K562 (cell line): Measurements from ENCODE around the gene P4HB. TPM values are rescaled to one million over a fixed set of nuclear protein-coding genes. Genes with fewer than 3 reads are reported as not detected.

Experiments used
- CBX2 ChIP-seq: fragments of 200-600 bp; sonication (generic); IDR thresholded peaks from one replicate; pipeline ENCODE4 v1.6.1; 2012; ENCODE audit warnings: mild to moderate bottlenecking, low read length, inconsistent platforms; ENCODE audit not compliant: insufficient read depth, poor library complexity, severe bottlenecking
- FOXK1 ChIP-seq: sonication (generic); formaldehyde crosslinking; IDR thresholded peaks from 2 replicates; pipeline ENCODE4 v1.8.0; 2022; ENCODE audit warnings: missing genetic modification reagents, mild to moderate bottlenecking, borderline replicate concordance
- JUNB ChIP-seq: fragments of 450-650 bp; formaldehyde crosslinking; conservative IDR thresholded peaks from 2 replicates; pipeline ENCODE4 v1.4.0; 2020; ENCODE audit warnings: mild to moderate bottlenecking
- KDM5B ChIP-seq: fragments of 200-600 bp; sonication (generic); IDR thresholded peaks from 2 replicates; pipeline ENCODE4 v1.6.1; 2012; ENCODE audit warnings: low read depth, mild to moderate bottlenecking, moderate library complexity, low read length, control low read depth, inconsistent platforms; ENCODE audit not compliant: insufficient replicate concordance
- MXI1 ChIP-seq: IDR thresholded peaks from 2 replicates; pipeline ENCODE4 v1.6.1; 2011; ENCODE audit warnings: low read depth, mild to moderate bottlenecking, improper control_type of control experiment, low read length
- POLR2G ChIP-seq: fragments of 200-400 bp; formaldehyde crosslinking; IDR thresholded peaks from 2 replicates; pipeline ENCODE4 v1.6.1; 2017; ENCODE audit warnings: low read depth, mild to moderate bottlenecking, antibody characterized with exemption, low read length, moderate library complexity
- RBM22 ChIP-seq: fragments of 200-400 bp; formaldehyde crosslinking; IDR thresholded peaks from 2 replicates; pipeline ENCODE4 v1.6.1; 2018; ENCODE audit warnings: low read length, low read depth; ENCODE audit not compliant: poor library complexity, severe bottlenecking
- ZNF583 ChIP-seq: fragments of 250-450 bp; sonication (Bioruptor Pico); IDR thresholded peaks from 2 replicates; pipeline ENCODE4 v1.4.0; 2020
- ZNF75A ChIP-seq: fragments of 450-650 bp; formaldehyde crosslinking; IDR thresholded peaks from 2 replicates; pipeline ENCODE4 v1.4.0; 2020; ENCODE audit warnings: mild to moderate bottlenecking
- polyA plus RNA-seq, 8 experiments: library from polyadenylated mRNA; depleted of rRNA in 4 of 8; stranded (reverse) in 5 of 8; unstranded in 3 of 8; fragments of >200 nt; fragmentation: Nextera tagmentation in 2 of 8; fragmentation: Illumina TruSeq in 1 of 8; extraction: Ambion mirVana in 2 of 8; extraction: Trizol in 1 of 8; gene quantifications; 2 replicates each; pipeline versions ENCODE4 v1.2.1 to v1.2.3, GENCODE V29; 2011 to 2014; ENCODE audit warnings: inconsistent platforms in 1 of 8, missing spikeins in 1 of 8
- total RNA-seq, 7 experiments: library from RNA; depleted of rRNA in 6 of 7; stranded (reverse); fragments of >200 nt in 6 of 7; fragmentation: Illumina TruSeq in 2 of 7; extraction: Trizol in 2 of 7; gene quantifications; 2 replicates each; pipeline versions ENCODE4 v1.2.1 to v1.2.3, GENCODE V29; 2011 to 2021; ENCODE audit warnings: low replicate concordance in 1 of 7
- TF ChIP-seq, protein P1 (sequence below): fragments of 250-450 bp; sonication (Bioruptor Pico); IDR thresholded peaks from 2 replicates; pipeline ENCODE4 v1.5.0; 2021; ENCODE audit warnings: mild to moderate bottlenecking, moderate library complexity
- TF ChIP-seq, protein P2 (sequence below): fragments of 450-650 bp; IDR thresholded peaks from 2 replicates; pipeline ENCODE4 v1.6.1; 2014; ENCODE audit warnings: low read depth, mild to moderate bottlenecking, moderate library complexity, borderline replicate concordance
- TF ChIP-seq, protein P3 (sequence below), 2 experiments: fragments of 450-650 bp; IDR thresholded peaks; 2 replicates each; pipeline ENCODE4 v1.6.1; 2016; ENCODE audit warnings: mild to moderate bottlenecking in 2 of 2, borderline replicate concordance in 1 of 2, low read depth in 1 of 2, moderate library complexity in 1 of 2

Gene P4HB
- total and polyA plus RNA-seq, 9 of the 15 experiments (the other 6 are each of a cell fraction or from before 2014, with no cell fraction given), result 4.4 to 645 (median 325) TPM

DNA sequence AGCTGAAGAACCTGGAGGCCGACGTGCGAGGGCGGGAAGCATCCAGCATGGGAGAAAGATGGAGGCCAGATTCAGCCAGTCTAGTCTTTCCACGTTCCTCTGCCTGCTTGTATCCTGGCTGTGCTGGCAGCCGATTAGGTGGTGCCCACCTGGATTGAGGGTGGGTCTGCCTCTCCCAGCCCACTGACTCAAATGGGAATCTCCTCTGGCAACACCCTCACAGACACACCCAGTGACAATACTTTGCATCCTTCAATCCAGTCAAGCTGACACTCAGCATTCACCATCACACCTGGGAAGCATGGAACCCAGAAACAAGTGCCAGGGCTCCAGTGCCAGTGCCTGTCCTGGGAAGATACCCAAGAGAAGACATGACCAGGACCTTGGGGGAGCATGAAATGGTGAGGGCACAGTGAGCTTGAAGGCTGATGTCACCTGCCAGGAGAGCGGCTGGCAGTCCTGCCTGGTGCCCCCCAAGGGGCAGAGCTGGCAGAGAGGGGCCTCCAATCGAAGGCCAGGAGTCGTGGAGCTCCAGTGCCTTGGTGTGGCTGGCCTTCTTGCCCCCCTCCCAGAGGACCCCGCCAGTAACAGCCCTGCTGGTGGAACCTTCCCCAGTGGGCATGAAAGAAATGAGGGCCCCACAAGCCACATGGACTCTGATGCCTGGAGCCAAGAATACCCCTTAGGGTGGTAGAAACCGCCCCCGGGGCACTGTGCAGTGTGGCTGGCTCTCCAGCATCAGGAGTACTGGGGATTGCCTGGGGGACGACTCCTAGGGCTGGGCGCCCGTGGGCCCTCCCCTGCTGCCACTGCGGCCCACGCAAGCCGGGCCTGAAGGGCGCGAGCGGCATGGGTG lies 41.1 kb upstream of the P4HB start (continued):
- TF ChIP-seq KDM5B (peak; percentile 36), MXI1 (no peak), CBX2 (no peak), FOXK1 (no peak), ZNF583 (CRISPR knock-in tag) (no peak), POLR2G (peak; percentile 79), JUNB (CRISPR knock-in tag) (no peak), ZNF75A (CRISPR knock-in tag) (no peak), RBM22 (peak; percentile 68)
- TF ChIP-seq, protein P1, sequence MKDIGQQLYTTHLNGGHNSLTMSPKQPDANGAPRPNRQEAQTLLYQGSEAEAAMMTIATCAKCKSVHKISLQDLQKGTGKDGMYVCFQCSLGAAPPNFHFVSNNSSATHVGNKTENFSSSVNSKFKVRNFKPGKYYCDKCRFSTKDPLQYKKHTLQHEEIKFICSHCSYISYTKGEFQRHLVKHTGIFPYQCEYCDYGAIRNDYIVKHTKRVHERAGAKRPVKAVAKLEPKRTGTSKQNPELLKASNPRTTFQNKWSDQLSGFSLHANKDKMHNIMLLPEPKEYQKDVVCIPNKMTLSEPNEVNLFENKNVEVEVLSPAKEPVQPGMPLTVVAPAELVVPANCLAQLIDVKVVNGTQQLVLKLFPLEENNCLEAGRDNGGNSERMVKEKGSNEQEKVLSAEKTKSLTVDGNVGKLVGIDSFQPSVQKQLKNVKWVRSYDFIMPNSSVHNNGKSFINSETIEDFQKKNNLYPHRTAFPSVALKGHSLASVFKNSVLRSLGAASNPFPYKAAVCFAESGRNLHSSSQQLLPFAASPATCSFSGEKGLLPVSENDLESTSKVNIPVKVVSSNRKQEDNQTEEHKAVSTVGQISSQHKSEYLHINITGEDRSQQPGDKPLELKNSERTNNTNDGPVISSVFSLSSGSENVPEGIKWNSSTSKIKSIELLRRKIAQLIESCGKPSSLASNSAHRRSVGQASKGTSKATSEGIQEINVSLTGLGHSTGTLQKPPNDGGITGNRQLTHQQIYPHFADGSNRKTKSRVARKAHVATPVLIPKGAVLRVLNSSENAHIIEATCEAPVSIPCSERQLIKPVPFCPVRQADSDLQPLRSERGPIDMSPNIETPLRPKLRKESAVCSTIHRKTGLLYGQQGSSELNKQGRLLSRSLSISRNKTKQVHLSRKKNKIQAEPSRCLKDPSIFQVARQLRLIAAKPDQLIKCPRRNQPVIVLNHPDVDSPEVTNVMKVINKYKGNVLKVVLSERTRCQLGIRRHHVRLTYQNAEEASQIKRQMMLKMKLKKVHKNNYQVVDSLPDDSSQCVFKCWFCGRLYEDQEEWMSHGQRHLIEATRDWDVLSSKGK, result no peak
- TF ChIP-seq, protein P2, sequence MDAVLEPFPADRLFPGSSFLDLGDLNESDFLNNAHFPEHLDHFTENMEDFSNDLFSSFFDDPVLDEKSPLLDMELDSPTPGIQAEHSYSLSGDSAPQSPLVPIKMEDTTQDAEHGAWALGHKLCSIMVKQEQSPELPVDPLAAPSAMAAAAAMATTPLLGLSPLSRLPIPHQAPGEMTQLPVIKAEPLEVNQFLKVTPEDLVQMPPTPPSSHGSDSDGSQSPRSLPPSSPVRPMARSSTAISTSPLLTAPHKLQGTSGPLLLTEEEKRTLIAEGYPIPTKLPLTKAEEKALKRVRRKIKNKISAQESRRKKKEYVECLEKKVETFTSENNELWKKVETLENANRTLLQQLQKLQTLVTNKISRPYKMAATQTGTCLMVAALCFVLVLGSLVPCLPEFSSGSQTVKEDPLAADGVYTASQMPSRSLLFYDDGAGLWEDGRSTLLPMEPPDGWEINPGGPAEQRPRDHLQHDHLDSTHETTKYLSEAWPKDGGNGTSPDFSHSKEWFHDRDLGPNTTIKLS, result no peak
- TF ChIP-seq, protein P3, sequence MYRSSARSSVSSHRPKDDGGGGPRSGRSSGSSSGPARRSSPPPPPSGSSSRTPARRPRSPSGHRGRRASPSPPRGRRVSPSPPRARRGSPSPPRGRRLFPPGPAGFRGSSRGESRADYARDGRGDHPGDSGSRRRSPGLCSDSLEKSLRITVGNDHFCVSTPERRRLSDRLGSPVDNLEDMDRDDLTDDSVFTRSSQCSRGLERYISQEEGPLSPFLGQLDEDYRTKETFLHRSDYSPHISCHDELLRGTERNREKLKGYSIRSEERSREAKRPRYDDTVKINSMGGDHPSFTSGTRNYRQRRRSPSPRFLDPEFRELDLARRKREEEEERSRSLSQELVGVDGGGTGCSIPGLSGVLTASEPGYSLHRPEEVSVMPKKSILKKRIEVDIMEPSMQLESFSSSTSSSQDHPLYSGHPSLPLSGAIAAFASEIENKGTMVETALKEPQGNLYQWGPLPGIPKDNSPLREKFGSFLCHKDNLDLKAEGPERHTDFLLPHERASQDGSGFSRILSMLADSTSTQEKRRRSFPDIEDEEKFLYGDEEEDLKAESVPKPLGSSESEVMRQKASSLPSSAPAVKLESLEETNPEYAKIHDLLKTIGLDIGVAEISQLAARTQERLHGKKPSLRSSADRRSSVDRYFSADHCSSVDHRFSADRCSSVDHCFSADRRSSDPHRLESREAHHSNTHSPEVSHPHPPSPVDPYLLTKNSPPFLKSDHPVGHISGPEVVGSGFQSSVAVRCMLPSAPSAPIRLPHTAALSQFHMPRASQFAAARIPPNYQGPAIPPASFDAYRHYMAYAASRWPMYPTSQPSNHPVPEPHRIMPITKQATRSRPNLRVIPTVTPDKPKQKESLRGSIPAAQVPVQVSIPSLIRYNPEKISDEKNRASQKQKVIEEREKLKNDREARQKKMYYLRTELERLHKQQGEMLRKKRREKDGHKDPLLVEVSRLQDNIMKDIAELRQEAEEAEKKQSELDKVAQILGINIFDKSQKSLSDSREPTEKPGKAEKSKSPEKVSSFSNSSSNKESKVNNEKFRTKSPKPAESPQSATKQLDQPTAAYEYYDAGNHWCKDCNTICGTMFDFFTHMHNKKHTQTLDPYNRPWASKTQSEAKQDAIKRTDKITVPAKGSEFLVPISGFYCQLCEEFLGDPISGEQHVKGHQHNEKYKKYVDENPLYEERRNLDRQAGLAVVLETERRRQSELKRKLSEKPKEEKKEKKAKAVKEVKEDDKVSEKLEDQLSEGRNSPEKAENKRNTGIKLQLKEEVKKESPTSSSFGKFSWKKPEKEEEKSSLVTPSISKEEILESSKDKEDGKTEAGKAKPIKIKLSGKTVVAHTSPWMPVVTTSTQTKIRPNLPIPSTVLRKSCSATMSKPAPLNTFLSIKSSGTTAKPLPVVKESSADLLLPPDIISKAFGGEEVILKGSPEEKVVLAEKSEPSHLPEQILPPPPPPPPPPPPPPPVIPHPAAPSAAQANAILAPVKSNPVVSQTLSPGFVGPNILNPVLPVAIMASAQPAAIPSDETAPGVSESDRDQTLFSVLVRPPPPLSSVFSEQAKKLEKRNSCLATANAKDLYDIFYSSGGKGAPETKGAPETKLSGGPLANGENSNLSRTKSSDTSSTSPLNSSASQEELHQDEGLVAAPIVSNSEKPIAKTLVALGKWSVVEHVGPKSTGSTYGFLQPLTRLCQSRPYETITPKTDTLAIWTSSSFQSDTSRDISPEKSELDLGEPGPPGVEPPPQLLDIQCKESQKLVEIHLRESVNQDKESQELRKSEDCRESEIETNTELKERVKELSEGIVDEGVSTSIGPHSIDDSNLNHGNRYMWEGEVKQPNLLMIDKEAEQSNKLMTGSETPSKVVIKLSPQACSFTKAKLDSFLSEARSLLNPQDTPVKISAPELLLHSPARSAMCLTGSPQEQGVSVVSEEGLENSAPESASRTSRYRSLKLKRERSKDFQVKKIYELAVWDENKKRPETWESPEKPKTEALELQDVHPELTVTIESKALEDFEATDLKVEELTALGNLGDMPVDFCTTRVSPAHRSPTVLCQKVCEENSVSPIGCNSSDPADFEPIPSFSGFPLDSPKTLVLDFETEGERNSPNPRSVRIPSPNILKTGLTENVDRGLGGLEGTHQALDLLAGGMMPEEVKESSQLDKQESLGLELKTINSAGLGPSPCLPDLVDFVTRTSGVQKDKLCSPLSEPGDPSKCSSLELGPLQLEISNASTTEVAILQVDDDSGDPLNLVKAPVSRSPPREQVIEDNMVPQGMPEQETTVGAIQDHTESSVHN (IDR thresholded peaks at IDR 0.05; ENCODE audit: borderline replicate concordance in 1 of 2, low read depth in 1 of 2), result no peak
